Medulla oblongata (tissue), 1 donor: Measurements from ENCODE around the gene SYCP2.
"Not testable (repeated sequence)": the region's sequence is repeated elsewhere in the genome, so short reads cannot be mapped to it uniquely, and the experiment has no call there.

Source experiments
- DNase-seq: peaks from one replicate; pipeline ENCODE4 v3.0.0-alpha.2; 2015; ENCODE audit errors: extremely low spot score

SYCP2 gene

GRCh38 chr20:59908855-59909254 lies 24.6 kb downstream of the SYCP2 start:
- no peak for DNase-seq

- DNase-seq: no peak
Observed at GRCh38 chr20:59903621-59904020, 29.8 kb downstream of the SYCP2 start.

- no peak for DNase-seq
Observed at GRCh38 chr20:59902470-59902869, 31.0 kb downstream of the SYCP2 start.

- DNase-seq: no peak
Observed at GRCh38 chr20:59895908-59896307, 37.5 kb downstream of the SYCP2 start.

GRCh38 chr20:59891581-59891980 lies 41.9 kb downstream of the SYCP2 start:
- DNase-seq: no peak

- not testable (repeated sequence) for DNase-seq
Observed at GRCh38 chr20:59890035-59890434, 43.4 kb downstream of the SYCP2 start.

- DNase-seq: no peak
Observed at GRCh38 chr20:59888050-59888449, 45.4 kb downstream of the SYCP2 start.

GRCh38 chr20:59884494-59884893 lies 48.9 kb downstream of the SYCP2 start:
- DNase-seq: no peak

GRCh38 chr20:59880198-59880597 lies 53.2 kb downstream of the SYCP2 start:
- no peak for DNase-seq

- no peak for DNase-seq
Observed at GRCh38 chr20:59873409-59873808, 60.0 kb downstream of the SYCP2 start.

- DNase-seq: no peak
Observed at GRCh38 chr20:59871096-59871495, 62.3 kb downstream of the SYCP2 start.

- DNase-seq: no peak
Observed at GRCh38 chr20:59866338-59866737, 67.1 kb downstream of the SYCP2 start.

GRCh38 chr20:59864726-59865125 lies 68.7 kb downstream of the SYCP2 start:
- no peak for DNase-seq

- no peak for DNase-seq
Observed at GRCh38 chr20:59863058-59863457, 70.4 kb downstream of the SYCP2 start.

- DNase-seq: no peak
Observed at GRCh38 chr20:59861401-59861800, 72.0 kb downstream of the SYCP2 start.

- no peak for DNase-seq
Observed at GRCh38 chr20:59858425-59858824, 75.0 kb downstream of the SYCP2 start.

GRCh38 chr20:59857966-59858365 lies 75.5 kb downstream of the SYCP2 start:
- no peak for DNase-seq

GRCh38 chr20:59856941-59857340 lies 76.5 kb downstream of the SYCP2 start:
- not testable (repeated sequence) for DNase-seq

GRCh38 chr20:59856526-59856925 lies 76.9 kb downstream of the SYCP2 start:
- DNase-seq: not testable (repeated sequence)

GRCh38 chr20:59850018-59850641 lies 83.3 kb downstream of the SYCP2 start:
- peak; percentile 66 for DNase-seq

- DNase-seq: no peak
Observed at GRCh38 chr20:59848182-59848581, 85.3 kb downstream of the SYCP2 start.

- DNase-seq: no peak
Observed at GRCh38 chr20:59845472-59845871, 88.0 kb downstream of the SYCP2 start.

- DNase-seq: no peak
Observed at GRCh38 chr20:59839400-59839799, 94.0 kb downstream of the SYCP2 start.
